Measurements from ENCODE around the gene CAPN5.

- TF ChIP-seq POLR2AphosphoS5 (IDR thresholded peaks at IDR 0.05; ENCODE audit: low read depth) = no peak
- TF ChIP-seq CTCF (IDR thresholded peaks at IDR 0.05; ENCODE audit: insufficient read depth, low read length) = no peak
- TF ChIP-seq GABPA (IDR thresholded peaks at IDR 0.05; ENCODE audit: low read depth) = no peak
- TF ChIP-seq REST (IDR thresholded peaks at IDR 0.05; ENCODE audit: insufficient replicate concordance, low read depth) = no peak
- TF ChIP-seq SPI1 (IDR thresholded peaks at IDR 0.05; ENCODE audit: borderline replicate concordance, low read depth) = no peak
Measured at GRCh38 chr11:77112641-77113381, 46.0 kb downstream of the CAPN5 start.

All from HL-60 (cell line).